Tibial artery (tissue), 4 donors: ENCODE data around the gene GRB10.

Experiments used
- DNase-seq, 2 donors: peaks; one replicate each; pipeline ENCODE4 v3.0.0-alpha.2; 2019
- H3K27ac ChIP-seq, 2 donors: fragments of 200-600 bp; sonication (generic) in 1 of 2; 1 replicate in 1 of 2; 2 replicates in 1 of 2; pipeline ENCODE4 v1.5.1; 2018 to 2019; ENCODE audit warnings: mild to moderate bottlenecking in 1 of 2
- H3K27me3 ChIP-seq, 2 donors: fragments of 200-600 bp; sonication (generic) in 1 of 2; one replicate each; pipeline versions ENCODE4 v1.5.1 to v1.6.0; 2016 to 2019
- H3K36me3 ChIP-seq, 3 donors: fragments of 200-600 bp; sonication (generic) in 2 of 3; one replicate each; pipeline ENCODE4 v1.5.1; 2016 to 2019; ENCODE audit warnings: mild to moderate bottlenecking in 2 of 3
- H3K4me1 ChIP-seq, 4 donors: fragments of 200-600 bp; sonication (generic) in 2 of 4; 1 replicate in 3 of 4; 2 replicates in 1 of 4; pipeline ENCODE4 v1.5.1; 2016 to 2019
- H3K4me3 ChIP-seq, 2 donors: fragments of 200-600 bp; sonication (generic) in 1 of 2; 1 replicate in 1 of 2; 2 replicates in 1 of 2; pipeline ENCODE4 v1.5.1; 2018 to 2019; ENCODE audit warnings: mild to moderate bottlenecking in 2 of 2
- H3K9me3 ChIP-seq, 3 donors: fragments of 200-600 bp; sonication (generic) in 1 of 3; one replicate each; pipeline ENCODE4 v1.5.1; 2016 to 2019
- intact Hi-C: fragments of 100-400 bp; cut with DNase I; formaldehyde crosslinking; loops from one replicate; pipeline ENCODE4 v1.15.0; 2023; ENCODE audit warnings: low total_unique reads
- TF ChIP-seq, protein P1 (sequence below), 2 experiments: fragments of 200-600 bp in 1 of 2; fragments of 450-650 bp in 1 of 2; IDR thresholded peaks; one replicate each; pipeline ENCODE4 v1.5.1; 2017 to 2019; ENCODE audit warnings: antibody characterized with exemption in 2 of 2, mild to moderate bottlenecking in 1 of 2, moderate library complexity in 1 of 2

Gene GRB10

GRCh38 chr7:50564640-50565558 is 217.8 kb downstream of the GRB10 start, which contains the start of gene DDC:
TSS of gene DDC (minus strand) at chr7:50565405. CDS start at chr7:50544085, 21,320 bp downstream.
- peaks cover 0 to 17% of the 10 kb centered on the region in 2 donors for H3K27me3 ChIP-seq
- no peak within 1 kb of the TSS for H3K4me3 ChIP-seq
- H3K9me3 ChIP-seq = no peaks in the 10 kb centered on the region
- no peak within 1 kb of the TSS for H3K27ac ChIP-seq
- DNase-seq = no peak
- intact Hi-C loops = no loop called here
- H3K4me1 ChIP-seq = no peaks in the 10 kb centered on the region
- TF ChIP-seq, protein P1, sequence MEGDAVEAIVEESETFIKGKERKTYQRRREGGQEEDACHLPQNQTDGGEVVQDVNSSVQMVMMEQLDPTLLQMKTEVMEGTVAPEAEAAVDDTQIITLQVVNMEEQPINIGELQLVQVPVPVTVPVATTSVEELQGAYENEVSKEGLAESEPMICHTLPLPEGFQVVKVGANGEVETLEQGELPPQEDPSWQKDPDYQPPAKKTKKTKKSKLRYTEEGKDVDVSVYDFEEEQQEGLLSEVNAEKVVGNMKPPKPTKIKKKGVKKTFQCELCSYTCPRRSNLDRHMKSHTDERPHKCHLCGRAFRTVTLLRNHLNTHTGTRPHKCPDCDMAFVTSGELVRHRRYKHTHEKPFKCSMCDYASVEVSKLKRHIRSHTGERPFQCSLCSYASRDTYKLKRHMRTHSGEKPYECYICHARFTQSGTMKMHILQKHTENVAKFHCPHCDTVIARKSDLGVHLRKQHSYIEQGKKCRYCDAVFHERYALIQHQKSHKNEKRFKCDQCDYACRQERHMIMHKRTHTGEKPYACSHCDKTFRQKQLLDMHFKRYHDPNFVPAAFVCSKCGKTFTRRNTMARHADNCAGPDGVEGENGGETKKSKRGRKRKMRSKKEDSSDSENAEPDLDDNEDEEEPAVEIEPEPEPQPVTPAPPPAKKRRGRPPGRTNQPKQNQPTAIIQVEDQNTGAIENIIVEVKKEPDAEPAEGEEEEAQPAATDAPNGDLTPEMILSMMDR (IDR thresholded peaks at IDR 0.05) = no peak
- no peaks in the 10 kb centered on the region for H3K36me3 ChIP-seq

DNA sequence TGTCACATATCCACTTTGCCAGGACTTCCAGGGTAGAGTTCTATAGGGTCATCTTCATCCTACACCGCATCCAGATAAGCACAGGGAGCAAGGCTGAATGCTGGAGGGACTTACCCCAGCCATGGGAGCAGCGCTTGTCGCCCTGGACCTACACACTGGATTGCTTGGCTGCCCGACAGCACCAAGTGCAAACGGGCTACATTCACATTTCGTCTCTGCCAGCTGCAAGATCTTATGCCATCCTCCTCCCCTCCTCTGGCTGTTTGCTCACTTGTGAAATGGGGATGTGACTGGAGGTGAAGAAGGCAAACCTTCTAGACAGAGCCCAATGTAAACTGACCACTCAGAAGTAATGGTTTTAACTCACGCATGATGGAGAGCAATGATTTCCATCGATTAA is 218.5 kb downstream of the GRB10 start:
- TF ChIP-seq, protein P1 (IDR thresholded peaks at IDR 0.05) = no peak

GRCh38 chr7:50562136-50562535 is 220.6 kb downstream of the GRB10 start:
- Histone ChIP-seq H3K36me3 (no peaks in the 10 kb centered on the region), H3K4me1 (no peaks in the 10 kb centered on the region), H3K27ac (no peak overlapping the region), H3K4me3 (no peak overlapping the region), H3K9me3 (no peaks in the 10 kb centered on the region), H3K27me3 (peaks cover 0 to 32% of the 10 kb centered on the region in 2 donors)
- TF ChIP-seq, protein P1 (IDR thresholded peaks at IDR 0.05) = no peak
- intact Hi-C loops = no loop called here
- DNase-seq = no peak

More for the DNA sequence above, 218.5 kb downstream of the GRB10 start:
- no peaks in the 10 kb centered on the region for H3K4me1 ChIP-seq
- H3K27me3 ChIP-seq = peaks cover 0 to 22% of the 10 kb centered on the region in 2 donors
- no peak overlapping the region for H3K4me3 ChIP-seq
- H3K27ac ChIP-seq = no peak overlapping the region
- intact Hi-C loops = no loop called here
- DNase-seq = no peak
- H3K36me3 ChIP-seq = no peaks in the 10 kb centered on the region
- H3K9me3 ChIP-seq = no peaks in the 10 kb centered on the region

DNA sequence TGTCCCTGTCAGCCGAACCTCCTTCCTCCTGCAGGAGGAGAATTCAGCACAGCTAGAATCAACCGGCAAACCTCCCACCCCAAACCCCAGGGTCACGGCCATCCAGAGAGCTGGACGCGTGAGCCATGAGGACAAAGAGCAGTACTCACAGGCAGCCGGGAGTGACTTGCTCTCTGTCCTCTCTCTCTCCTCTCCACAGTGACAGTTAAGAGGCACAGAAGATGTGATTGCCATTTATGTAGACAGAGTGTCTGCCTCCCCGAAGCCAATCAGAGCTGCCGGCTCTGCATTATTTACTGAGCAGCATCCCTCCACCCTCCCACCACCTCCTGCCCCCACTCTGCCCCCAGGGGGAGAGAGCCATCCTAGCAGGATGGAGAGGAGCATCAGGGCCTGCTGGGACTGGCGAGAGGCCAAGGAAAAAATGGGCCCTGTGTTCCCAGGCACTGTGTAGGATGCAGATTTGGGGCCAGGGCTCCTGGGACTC is 221.8 kb downstream of the GRB10 start:
- no peak for DNase-seq

DNA sequence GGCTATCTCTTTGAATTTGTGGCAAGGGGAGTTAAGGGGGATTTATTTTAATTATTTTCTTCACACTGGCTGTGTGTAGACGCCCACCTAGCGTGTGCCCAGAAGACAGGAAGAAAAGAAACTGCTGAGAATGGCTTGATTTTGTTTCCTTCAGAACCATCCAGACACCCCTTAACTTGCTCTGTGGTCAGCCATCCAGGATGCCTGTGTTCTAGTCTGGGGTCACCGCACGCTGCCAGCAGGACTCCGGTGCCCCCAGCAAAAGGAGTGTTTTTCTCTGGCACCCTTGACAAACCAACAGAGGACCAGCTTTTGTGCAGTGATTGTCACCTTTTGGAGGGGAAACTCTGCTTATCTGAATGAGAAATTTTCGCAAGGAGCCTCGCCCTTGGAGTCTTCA is 222.8 kb downstream of the GRB10 start:
- TF ChIP-seq, protein P1 (IDR thresholded peaks at IDR 0.05) = no peak

More for the DNA sequence above, 221.8 kb downstream of the GRB10 start:
- TF ChIP-seq, protein P1 (IDR thresholded peaks at IDR 0.05) = no peak
- Histone ChIP-seq H3K27me3 (peaks cover 0 to 28% of the 10 kb centered on the region in 2 donors), H3K9me3 (no peaks in the 10 kb centered on the region), H3K4me1 (no peaks in the 10 kb centered on the region), H3K4me3 (no peak overlapping the region), H3K36me3 (no peaks in the 10 kb centered on the region), H3K27ac (no peak overlapping the region)
- intact Hi-C loops = no loop called here

More for the DNA sequence above, 222.8 kb downstream of the GRB10 start:
- intact Hi-C loops = no loop called here
- Histone ChIP-seq H3K4me1 (no peaks in the 10 kb centered on the region), H3K9me3 (no peaks in the 10 kb centered on the region), H3K4me3 (no peak overlapping the region), H3K27me3 (peaks cover 0 to 27% of the 10 kb centered on the region in 2 donors), H3K36me3 (no peaks in the 10 kb centered on the region), H3K27ac (no peak overlapping the region)
- DNase-seq = no peak
